SK-N-SH (cell line): ENCODE data around the gene DXO.
"Not testable (repeated sequence)": the region's sequence is repeated elsewhere in the genome, so short reads cannot be mapped to it uniquely, and the experiment has no call there.

Experiments
- CTCF ChIP-seq: fragments of 200-600 bp; sonication (generic); IDR thresholded peaks from 2 replicates; pipeline ENCODE4 v1.6.1; 2017; ENCODE audit warnings: antibody characterized with exemption, mild to moderate bottlenecking, moderate library complexity
- ELF1 ChIP-seq: IDR thresholded peaks from 2 replicates; pipeline ENCODE4 v1.4.0; 2012
- FOXJ3 ChIP-seq: sonication (generic); formaldehyde crosslinking; IDR thresholded peaks from 2 replicates; pipeline ENCODE4 v1.5.1; 2020; ENCODE audit warnings: mild to moderate bottlenecking, missing genetic modification reagents
- GATA2 ChIP-seq: sonication (generic); formaldehyde crosslinking; IDR thresholded peaks from 2 replicates; pipeline ENCODE4 v1.5.0; 2020; ENCODE audit warnings: mild to moderate bottlenecking, missing genetic modification reagents
- MAX ChIP-seq: IDR thresholded peaks from 2 replicates; pipeline ENCODE4 v1.4.0; 2012; ENCODE audit warnings: low read depth
- NRF1 ChIP-seq: IDR thresholded peaks from 2 replicates; pipeline ENCODE4 v1.6.1; 2012; ENCODE audit warnings: low read depth, mild to moderate bottlenecking, low read length
- RAD21 ChIP-seq: IDR thresholded peaks from 2 replicates; pipeline ENCODE4 v1.6.1; 2012; ENCODE audit warnings: mild to moderate bottlenecking, low read length

- not testable (repeated sequence) for TF ChIP-seq FOXJ3 (CRISPR knock-in tag); CTCF; MAX; RAD21; ELF1; NRF1; GATA2 (CRISPR knock-in tag)
These were observed 9.8 kb upstream of the DXO start, which contains the start of gene C4A for GRCh38 chr6:31981744-31982143.
